HG02610 (cell line): ENCODE results near the gene GTF2IRD1.
"Not testable (repeated sequence)": the region's sequence is repeated elsewhere in the genome, so short reads cannot be mapped to it uniquely, and the experiment has no call there.

Experiments
- ATAC-seq: cut with Tn5 transposase; IDR thresholded peaks from one replicate; pipeline ENCODE4 v1.9.1; 2021; ENCODE audit warnings: mild to moderate bottlenecking, moderate library complexity; ENCODE audit not compliant: unreplicated experiment

GTF2IRD1 gene

DNA sequence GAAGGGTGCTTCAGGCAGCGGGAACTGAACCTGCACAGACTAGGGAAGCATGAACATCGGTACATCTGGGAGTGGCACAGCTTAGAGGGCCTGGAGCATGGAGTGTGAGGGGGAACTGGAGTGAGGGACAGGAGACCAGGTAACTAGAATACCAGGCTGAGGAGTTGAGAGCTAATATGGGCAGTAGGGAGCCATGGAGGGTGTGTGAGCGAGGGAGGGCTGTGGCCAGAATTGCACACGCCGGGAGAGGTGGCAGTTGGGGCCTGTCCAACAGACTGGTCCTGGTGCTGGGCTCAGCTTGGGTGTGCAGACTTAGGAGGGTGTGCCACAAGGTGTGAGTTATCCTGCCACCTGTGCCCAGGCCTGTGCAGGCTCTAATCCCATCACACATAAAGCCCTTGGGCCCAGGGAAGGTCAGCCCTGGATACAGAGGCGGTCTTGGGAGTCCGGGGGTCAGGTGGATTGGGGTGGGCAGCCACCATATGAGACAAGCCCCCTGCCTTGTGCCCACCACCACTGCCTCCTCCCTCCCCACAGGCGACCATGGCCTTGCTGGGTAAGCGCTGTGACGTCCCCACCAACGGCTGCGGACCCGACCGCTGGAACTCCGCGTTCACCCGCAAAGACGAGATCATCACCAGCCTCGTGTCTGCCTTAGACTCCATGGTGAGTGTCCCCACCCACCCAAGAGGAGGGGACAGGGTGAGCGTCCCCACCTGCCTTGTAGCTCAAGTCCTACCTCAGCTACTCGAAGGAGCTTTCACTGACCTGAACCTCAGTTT, 54.0 kb downstream of the GTF2IRD1 start:
- no peak for ATAC-seq

DNA sequence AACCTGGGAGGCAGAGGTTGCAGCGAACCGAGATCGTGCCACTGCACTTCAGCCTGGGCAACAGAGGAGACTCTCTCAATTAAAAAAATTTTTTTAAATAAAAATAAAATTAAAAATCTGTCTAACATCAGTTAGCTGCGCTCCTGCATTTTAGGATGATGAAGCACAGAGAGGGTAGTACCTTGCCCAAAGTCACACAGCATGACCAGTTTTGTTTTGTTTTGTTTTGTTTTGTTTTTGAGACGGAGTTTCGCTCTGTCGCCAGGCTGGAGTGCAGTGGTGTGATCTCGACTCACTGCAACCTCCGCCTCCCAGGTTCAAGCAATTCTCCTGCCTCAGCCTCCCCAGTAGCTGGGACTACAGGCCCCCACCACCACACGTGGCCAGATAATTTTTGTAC, 55.7 kb downstream of the GTF2IRD1 start:
- ATAC-seq: not testable (repeated sequence)

GRCh38 chr7:74511345-74511744, 57.6 kb downstream of the GTF2IRD1 start:
- no peak for ATAC-seq

- no peak for ATAC-seq
Observed at GRCh38 chr7:74512762-74513161, 59.1 kb downstream of the GTF2IRD1 start.

DNA sequence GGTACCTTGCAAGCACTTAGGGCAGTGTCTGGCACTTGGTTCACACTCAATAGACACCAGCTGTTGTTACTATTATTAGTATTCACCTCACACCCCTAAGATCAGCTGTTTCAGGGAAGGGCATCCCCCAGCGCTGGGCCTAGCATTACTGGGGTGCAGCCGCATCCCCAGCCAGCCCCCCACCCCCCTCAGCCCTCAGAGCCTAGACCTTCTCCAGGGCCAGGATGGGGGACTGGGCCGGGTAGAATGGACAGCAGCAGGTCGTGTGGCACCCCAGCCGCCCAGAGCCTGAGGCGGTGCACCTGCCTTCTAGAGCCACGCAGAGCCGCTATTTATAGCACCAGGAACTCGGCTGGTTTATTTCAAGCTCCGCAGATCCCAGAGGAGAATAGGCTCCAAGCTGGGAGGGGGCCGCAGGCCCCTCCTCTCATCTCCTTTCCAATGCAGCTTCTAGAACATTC, 60.5 kb downstream of the GTF2IRD1 start:
- no peak for ATAC-seq

GRCh38 chr7:74515276-74515675, 61.6 kb downstream of the GTF2IRD1 start:
- no peak for ATAC-seq

- ATAC-seq: no peak
Observed at GRCh38 chr7:74516214-74516613, 62.5 kb downstream of the GTF2IRD1 start.

GRCh38 chr7:74518041-74518440, 64.3 kb downstream of the GTF2IRD1 start:
- ATAC-seq: no peak

DNA sequence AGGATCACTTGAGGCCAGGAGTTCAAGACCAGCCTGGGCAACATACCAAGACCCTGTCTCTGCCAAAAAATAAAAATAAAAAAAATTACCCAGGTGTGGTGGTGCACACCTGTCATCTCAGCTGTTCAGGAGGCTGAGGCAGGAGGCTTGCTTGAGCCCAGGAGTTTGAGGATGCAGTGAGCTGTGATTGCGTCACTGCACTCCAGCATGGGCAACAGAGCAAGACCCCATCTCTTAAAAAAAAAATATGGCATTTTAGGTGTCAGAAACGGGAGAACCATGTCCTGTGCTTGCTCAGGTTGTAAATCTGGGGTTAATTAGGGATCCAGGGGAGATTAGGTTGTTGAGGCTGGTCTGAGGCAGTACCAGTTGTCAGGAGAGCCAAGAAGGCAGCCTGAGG, 64.9 kb downstream of the GTF2IRD1 start:
- ATAC-seq: no peak

GRCh38 chr7:74519395-74519794, 65.7 kb downstream of the GTF2IRD1 start:
- no peak for ATAC-seq

- ATAC-seq: no peak
Observed at GRCh38 chr7:74521855-74522254, 68.1 kb downstream of the GTF2IRD1 start.

- ATAC-seq: no peak
Observed at GRCh38 chr7:74522281-74522905, 68.7 kb downstream of the GTF2IRD1 start.

GRCh38 chr7:74523015-74523414, 69.3 kb downstream of the GTF2IRD1 start:
- no peak for ATAC-seq

DNA sequence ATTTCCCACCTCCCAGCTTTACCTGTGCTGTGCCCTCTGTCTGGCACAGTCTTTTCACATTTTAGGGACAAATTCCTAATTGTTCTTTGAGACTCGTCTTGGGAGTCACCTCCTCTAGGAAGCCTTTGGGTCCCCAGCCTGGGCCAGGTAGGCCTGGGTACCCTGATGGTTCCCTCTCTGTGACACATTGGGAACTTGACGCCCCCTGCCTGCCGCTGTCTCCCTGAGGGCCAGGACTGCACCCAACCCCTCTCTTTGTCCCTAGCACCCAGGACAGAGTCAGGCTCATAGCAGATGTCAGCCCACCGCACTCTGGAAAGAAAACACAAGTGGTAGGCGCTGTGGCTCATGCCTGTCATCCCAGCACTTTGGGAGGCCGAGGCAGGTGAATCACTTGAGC, 71.4 kb downstream of the GTF2IRD1 start:
- ATAC-seq: no peak

GRCh38 chr7:74525881-74526280, 72.2 kb downstream of the GTF2IRD1 start:
- ATAC-seq: no peak

GRCh38 chr7:74526780-74527179, 73.1 kb downstream of the GTF2IRD1 start:
- no peak for ATAC-seq

DNA sequence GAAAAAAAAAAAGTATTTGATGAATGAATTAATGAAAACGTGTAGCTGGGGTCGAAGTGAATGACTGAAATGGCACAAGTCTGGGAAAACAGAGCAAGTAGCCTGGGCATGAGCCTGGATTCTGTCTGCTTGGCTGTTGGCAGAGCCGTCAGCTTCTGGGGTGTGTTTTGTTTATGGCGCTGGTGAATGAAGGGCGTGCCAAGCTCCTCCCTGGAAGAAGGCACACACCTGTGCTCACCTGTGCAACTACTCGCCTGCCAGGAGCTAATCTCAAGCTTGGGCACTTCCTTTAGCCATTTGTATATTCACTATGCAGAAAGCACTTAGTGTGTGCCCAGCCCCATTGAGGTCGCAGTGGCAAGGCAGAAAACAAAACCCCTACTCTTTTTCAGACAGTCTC, 74.1 kb downstream of the GTF2IRD1 start:
- ATAC-seq: no peak

DNA sequence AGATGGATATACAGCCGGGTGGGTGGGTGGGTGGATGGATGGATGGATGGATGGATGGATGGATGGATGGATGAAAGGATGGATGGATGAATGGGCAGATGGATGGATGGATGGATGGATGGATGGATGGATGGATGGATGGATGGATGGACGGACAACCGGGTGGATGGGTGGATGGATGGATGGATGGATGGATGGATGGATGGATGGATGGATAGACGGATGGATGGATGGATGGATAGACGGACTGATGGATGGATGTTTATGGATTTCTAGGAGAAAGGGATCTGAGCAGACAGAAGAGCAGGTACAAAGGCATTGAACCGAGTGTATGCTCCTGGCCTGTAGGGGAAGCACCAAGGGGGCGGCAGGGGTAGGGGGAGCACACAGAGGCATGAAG, 75.1 kb downstream of the GTF2IRD1 start:
- not testable (repeated sequence) for ATAC-seq

GRCh38 chr7:74535951-74536356, 82.2 kb downstream of the GTF2IRD1 start:
- no peak for ATAC-seq

- not testable (repeated sequence) for ATAC-seq
Observed at GRCh38 chr7:74541937-74542336, 88.2 kb downstream of the GTF2IRD1 start.

DNA sequence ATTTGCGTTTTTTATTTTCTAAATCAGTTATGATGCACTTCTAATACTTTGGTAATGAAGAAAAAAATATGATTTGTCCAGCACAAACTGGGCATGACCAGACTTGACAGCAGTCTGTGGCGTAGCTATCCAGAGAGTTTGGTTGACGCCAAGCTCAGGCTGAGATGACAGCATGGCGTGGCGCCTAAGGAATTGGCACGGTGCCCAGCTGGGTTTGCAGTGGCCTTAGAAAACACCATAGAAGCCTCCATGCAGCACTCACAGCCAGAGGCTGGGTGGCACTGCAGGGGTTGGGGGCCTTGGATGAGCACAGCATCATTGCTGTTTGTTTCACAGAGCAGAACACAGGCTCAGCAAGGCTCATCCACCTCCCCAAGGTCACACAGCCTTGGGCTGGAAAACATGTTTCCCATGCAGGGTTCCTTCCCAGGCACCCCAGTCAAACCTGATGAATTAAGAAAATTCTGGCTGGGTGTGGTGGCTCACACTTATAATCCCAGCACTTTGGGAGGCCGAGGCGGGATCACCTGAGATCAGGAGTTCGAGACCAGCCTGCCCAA, 88.9 kb downstream of the GTF2IRD1 start:
- ATAC-seq: no peak
